HG03520 (cell line): ENCODE results near the gene CLDN10.

Experiments used
- ATAC-seq: cut with Tn5 transposase; IDR thresholded peaks from one replicate; pipeline ENCODE4 v1.9.1; 2021; ENCODE audit warnings: mild to moderate bottlenecking, moderate library complexity; ENCODE audit not compliant: unreplicated experiment

Gene CLDN10

DNA sequence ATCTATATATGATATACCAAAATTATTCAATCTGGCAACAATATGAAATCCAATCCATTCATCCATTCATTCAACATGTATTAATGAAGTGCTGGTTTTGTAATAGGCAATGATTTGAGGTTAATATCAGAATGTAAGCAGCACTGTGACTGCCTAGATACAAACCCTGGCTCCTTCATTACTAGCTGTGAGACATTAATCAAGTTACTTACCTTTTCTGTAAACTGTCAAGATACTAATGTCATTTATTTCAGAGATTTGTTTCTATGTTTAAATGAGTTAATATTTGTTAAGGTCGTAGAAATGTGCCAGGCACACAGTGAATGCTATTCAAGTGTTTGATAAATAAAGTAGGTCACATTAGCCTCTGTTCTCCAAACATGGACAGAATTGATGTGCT is 40.9 kb downstream of the CLDN10 start:
- ATAC-seq = no peak

DNA sequence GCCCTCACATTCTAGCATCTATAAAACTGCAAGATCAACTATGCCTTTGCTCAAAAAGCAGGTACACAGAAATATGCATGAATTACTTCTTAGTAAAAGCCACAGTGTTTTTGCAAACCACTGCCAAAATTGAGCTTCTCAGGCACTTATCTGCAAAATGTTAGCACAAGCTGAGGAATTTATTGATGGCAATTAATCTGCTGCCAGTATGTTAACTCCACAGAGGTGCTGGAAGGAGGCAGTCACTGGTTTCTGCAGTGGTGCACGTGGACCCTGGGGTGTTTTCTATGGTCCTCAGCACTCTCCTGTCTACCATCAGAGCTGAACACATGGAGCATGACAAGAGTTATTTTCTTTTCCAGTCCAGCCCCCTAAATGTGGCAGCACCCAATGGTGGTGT is 44.2 kb downstream of the CLDN10 start:
- no peak for ATAC-seq

DNA sequence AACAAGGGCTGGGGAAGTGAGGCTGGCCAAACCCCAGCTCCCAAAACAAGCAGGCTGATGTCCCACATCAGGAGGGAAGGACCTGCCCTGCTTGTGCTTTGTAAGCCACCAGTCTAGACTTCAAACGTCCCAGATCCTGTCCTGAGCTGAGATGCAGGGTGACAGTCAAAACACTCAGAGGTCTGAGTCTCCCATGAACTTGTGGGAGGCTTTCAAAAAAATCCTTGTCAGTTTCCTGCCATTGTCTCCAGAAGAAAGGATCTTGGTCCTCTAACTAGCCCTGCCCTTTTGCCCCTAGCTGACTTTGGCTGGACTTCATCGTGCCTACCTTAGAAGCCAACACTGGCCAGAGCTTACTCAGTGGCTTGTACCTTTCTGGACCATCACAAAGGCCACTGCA is 48.7 kb downstream of the CLDN10 start:
- ATAC-seq = no peak

DNA sequence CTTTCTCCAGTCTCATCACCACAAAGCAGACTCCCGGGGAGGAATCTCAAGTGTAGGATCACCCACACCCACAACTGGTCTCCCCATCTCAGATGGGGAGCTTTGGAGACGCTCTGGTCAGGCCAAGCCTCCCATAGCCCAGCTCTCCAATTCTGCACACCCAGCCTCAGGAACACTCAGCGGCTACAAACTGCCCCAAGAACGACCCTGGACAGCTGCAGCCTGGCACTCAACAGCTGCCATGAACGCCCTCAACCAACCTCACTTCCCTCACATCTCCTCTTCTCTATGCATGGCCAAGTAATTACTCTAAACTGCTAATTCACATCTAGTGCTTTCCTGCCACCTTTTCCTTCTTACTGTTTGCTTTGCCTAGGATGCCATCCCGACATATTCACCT is 49.4 kb downstream of the CLDN10 start:
- no peak for ATAC-seq

DNA sequence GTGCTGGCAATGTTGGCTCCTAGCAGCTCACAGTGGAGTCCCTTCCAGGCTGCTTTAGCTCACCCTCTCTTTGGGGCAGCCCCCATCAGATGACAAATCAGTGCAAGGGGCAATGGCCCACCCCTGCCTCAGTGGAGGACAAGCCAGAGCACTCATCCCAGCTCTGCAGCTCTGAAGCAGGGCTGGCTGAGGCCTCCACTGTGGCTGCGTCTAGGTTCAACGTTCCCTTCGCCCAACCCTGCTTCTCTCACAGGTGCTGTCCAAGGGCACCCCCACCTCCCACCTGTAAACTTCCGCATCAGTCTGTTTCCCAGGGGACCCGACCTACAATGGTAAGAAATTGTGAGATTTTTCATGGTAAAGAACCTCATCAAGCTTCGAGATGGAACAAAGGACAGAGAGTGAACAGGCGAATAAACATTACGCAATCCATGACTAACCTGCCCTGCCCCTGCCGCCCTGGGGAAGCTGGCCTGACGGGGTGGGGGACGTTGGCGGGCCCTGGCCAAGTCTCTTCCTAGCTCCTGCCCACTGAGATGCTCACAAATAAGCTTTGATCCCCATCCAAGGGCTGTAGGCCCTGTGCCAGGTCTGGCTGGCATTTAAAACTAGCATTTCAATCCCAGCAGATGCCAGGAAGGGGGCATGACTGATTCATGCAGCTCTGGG is 51.5 kb downstream of the CLDN10 start:
- ATAC-seq = no peak

- ATAC-seq = no peak
Observed at GRCh38 chr13:95604556-95604915, 52.0 kb downstream of the CLDN10 start.

DNA sequence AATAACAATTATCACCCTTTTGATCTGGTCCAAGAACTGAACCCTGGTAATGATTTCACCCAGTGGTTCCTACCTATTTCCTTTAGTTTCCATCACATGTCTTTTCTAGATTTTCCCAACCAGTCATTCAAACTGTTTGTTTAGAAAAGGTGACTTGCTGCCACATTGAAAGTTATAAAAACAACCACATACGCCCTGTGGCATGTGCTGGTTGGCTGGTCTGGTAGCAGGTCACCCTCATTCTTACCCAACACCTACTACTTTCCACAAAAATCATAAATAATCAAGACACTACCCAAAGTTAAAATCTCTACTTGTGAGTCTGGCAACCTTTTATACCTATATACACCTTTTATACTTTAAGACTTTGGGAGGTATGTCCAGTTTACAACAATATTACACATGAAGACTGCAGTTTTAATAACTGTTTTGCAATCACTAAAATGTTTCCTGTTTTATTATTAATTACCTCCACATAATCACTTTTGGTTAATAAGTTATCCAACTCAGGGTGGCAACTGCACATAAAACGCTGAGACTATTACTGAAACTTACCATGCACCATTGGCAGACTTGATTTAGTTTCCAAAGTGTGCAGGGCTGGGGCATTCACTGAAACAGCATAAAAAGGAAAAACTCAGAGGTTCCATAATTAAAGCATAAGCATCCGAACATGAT is 53.1 kb downstream of the CLDN10 start:
- ATAC-seq = no peak

DNA sequence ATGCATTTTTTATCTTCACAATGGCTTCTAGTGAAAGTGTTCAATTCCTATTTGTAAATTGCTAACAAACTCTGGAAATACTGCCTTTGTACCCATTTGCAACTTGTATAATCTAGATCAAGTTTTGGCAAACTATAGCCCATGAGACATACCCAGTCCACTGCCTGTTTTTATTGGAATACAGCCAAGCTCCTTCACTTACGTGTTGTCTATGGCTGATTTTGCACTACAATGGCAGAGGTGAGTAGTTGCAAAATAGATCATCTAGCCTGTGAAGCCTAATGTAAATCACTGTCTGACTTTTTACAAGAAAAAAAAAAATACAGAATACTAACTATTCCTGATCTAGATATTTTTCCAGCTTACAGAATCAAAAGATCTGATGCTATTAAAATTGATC is 54.8 kb downstream of the CLDN10 start:
- no peak for ATAC-seq

GRCh38 chr13:95608640-95609323 is 56.3 kb downstream of the CLDN10 start:
- no peak for ATAC-seq

- ATAC-seq = no peak
Observed at GRCh38 chr13:95614641-95615245, 62.2 kb downstream of the CLDN10 start.

DNA sequence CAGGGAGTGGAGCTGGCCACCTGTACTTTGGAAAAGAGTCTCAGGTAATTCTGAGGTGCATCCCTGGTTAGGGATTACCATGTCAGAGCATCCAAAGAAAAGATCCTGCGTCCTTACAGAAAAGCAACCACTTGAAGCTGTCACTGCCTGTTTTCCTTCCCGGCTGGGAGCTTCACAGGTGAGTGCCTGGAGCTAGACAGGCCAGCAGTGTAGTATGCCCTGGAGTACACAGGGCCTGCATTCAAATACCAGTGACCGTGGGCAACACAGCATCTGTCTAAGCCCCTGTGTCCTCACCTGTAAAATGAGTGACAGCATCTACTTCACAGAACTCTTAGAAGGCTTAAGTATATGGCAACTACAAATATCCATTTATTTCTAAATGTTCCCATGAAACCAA is 63.0 kb downstream of the CLDN10 start:
- ATAC-seq = no peak

GRCh38 chr13:95620030-95620824 is 67.7 kb downstream of the CLDN10 start:
- ATAC-seq = no peak

DNA sequence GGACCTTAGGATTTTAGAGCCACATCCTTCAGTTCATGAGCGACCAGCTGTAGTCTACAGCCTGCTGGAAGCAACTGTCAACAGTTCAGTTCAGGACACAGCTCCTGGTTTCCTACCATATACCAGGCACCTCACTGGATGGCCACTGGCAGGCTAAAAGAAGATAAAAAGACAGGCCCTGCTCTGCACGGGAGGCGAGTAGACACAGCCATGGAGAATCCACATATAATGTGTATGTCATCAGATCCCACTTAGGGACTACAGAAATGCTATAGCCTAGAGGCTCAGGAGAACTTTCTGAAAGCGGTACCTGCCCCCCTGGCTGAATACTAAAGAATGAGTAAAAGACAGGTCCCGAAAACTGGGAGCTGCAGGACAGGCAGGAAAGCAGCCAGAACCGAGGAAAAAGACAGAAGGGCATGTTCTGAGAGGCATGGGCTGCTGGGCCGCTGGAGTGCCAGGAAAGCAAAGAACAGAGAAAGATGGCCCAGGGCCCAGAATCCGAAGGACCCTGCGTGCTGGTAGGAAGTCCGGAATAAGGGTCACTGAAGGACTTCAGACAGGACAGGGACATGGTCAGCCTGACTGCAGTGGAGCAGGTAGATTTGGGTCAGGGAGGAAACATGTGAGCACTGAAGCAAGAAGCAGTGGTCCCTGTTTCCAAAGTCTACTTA is 68.4 kb downstream of the CLDN10 start:
- ATAC-seq = no peak

DNA sequence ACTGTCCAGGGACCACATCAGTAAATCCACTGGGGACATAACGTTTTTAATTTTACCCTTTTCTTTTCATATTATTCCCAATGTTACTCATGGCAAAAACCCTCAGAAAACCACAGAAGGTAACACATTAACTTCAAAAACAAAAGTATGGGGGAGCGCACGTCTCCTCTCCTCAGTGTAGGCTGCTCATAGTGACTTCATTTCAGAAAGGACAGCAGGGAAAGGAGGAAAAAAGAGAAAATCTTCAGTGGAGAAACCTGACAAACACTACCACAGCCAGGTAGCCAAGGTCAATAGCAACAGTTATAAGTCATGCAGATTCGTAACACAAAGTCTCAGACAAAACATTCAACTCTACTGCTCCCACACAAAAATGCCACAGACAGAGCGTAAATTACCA is 70.6 kb downstream of the CLDN10 start:
- no peak for ATAC-seq

DNA sequence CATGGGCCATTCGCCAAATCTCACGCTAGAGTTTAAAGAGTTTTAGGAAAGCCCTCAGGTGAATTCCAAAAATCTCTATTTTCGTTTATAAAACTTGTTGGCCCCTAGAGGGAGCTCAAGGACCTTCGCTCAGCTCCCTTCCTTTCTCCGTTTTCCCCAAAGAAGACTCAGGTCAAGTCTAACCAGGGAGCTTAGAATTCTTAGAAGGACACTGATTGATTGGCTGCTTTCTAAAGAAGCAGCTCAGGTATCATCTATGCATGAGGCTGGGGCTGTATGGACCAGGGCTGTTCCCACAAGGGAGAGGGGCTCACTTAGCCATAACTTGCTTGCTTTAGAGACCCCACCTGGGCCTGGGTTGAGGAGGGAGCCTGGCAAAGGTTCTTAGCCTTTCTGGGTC is 71.5 kb downstream of the CLDN10 start:
- no peak for ATAC-seq

DNA sequence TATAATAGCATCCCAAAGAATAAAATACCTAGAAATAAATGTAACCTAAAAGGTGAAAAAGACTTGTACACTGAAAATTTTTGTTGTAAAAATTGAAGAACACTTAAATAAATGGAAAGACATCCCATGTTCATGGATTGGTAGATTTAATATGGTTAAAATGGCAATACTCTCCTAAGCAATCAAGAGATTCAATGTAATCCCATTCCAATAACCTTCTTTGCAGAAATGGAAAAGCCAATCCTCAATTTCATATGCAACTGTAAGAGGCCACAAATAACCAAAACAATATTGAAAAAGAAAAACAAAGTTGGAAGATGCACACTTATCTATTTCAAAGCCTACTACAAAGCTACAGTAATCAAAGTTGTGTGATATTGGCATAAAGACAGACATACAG is 74.2 kb downstream of the CLDN10 start:
- no peak for ATAC-seq

DNA sequence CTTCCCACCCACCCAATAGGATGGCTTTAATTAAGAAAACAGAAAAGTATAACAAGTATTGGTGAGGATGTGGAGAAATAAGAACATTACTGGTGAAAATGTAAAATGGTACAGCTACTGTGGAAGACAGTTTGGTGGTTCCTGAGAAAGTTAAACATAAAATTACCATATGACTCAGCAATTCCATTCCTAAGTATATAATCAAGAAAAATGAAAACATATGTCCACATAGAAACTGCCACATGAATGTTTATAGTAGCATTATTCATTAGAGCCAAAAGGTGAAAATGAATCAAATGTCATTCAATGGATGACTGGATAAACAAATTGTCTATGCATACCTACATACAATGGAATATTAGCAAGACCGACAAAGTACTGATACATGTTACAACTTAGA is 75.1 kb downstream of the CLDN10 start:
- no peak for ATAC-seq

DNA sequence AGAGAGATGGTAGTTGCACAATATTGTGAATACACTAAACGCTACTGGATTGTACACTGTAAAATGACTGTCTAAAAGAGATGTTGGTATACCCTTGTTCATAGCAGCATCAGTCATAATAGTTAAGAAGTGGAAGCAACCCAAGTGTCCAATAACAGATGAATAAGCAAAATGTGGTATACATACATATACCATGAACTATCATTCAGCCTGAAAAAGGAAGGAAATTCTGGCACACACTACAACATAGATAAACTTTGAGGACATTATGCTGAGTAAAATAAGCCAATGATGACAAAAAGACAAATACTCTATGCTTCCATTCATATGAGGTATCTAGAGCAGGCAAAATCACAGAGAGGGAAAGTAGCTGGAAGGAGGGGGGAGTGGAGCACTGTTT is 76.0 kb downstream of the CLDN10 start:
- ATAC-seq = no peak

- no peak for ATAC-seq
Observed at GRCh38 chr13:95629071-95629470, 76.6 kb downstream of the CLDN10 start.
